HK-2 (cell line): ENCODE results near the gene POLR3H.

ENCODE experiments used
- DNase-seq: peaks from one replicate; pipeline ENCODE4 v3.0.0-alpha.2; 2018; ENCODE audit not compliant: unreplicated experiment

The POLR3H gene

DNA sequence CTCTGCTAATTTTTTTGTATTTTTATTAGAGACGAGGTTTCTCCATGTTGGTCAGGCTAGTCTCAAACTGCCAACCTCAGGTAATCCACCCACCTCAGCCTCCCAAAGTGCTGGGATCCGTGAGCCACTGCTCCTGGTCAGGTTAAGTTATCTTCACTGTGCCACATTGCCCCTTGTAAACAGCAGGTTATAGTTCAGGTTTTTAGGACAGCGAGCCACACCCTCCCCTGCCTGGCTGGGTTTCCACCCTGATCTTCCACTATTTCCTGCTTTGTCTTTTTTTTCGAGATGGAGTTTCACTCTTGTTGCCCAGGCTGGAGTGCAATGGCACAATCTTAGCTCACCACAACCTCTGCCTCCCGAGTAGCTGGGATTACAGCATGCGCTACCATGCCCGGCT, 59.2 kb downstream of the POLR3H start:
- no peak for DNase-seq

DNA sequence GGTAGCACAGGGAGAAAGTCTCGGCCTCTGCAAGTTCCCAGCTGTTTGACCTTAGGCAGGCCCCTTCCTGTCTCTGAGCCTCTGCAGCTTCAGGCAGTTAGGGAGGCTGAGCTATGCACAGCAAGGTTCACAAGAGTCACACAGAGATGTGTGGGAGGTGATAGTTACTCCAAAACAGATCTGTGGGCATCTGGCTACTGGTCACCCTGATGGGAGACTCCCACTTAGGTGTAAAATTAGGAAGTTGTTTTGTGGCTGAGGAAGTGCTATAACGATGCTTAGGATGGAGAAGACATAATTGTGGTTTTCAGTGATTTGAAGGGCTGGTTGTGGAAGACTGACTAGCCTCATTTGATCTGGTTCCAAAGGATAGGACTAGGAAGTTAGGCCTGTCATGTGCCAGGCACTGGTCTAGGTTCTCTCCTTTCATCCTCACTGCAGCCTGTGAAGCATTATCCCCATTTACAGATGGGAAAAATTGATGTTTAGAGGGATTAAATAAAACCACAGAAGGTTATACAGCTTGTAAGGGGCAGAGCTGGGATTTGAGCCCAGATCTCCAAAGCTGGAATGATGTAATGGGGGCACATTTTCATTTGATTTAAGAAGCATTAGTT, 61.8 kb downstream of the POLR3H start:
- no peak for DNase-seq

DNA sequence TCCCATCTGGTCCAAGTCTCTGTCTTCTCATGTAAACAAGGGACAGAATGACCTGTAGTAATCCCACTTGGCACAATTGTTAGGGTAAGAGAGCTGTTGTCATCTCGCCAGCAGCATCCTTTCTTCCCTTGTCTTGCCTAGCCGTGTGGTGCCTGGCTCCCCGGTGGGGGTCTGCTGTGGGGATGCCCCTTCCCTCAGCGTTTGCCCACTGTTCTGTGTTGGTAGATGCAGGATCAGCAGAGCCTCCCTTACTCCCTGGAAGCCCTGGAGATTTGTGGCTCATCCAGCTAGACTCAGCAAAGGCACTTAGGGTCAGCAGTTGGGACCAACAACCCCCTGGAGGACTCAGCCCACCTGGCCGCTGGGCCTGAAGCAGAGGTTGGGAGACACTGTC, 62.3 kb downstream of the POLR3H start:
- no peak for DNase-seq

DNA sequence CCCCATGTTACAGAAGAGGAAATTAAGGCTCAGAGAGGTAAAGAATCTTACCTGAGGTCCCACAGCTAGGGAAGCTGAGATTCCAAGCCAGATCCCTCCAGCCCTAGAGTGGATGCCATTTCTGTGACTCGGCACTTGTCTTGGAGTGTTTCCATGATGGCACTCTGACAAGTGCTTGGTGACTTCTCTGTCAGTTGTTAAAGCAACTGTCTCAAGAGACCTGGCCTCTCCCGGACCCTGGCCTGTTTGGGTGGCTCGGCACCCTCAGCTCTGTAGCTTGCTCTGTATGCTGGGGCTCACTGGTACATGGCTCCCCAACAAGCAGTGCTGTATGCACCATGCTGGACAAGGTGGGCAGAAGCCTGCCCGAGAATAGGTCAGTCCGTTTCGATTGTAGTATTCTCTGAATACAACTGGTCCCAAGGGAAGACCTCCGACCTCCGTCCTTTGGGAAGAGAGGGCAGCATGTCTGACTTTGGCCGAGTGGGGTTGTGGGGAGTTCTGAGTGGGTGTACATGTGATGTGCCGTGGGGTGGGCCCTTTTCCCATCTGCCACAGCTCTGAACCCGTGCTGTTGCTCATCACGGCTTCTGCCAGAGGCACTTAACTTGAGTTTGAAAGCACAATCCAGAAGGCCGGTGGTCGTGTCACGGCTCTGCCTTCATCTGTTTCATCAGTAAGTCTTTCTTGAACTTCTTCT, 63.0 kb downstream of the POLR3H start:
- DNase-seq: no peak

DNA sequence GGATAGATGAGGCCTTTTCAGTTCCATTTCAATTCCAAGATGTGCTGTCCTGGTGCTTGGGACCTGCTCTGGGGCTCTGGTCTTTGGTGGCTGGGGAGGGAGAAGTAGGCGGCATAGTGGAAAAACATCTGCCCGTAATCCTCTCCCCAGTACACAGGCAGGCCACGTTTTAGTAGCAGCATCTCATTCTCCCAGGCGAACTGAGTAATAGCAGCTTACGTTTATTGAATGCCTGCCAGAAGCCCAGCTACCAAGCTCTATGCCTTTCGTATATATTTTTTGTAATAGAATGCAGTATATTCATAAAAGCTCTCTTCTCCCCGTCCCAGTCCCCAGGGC, 63.9 kb downstream of the POLR3H start:
- no peak for DNase-seq

DNA sequence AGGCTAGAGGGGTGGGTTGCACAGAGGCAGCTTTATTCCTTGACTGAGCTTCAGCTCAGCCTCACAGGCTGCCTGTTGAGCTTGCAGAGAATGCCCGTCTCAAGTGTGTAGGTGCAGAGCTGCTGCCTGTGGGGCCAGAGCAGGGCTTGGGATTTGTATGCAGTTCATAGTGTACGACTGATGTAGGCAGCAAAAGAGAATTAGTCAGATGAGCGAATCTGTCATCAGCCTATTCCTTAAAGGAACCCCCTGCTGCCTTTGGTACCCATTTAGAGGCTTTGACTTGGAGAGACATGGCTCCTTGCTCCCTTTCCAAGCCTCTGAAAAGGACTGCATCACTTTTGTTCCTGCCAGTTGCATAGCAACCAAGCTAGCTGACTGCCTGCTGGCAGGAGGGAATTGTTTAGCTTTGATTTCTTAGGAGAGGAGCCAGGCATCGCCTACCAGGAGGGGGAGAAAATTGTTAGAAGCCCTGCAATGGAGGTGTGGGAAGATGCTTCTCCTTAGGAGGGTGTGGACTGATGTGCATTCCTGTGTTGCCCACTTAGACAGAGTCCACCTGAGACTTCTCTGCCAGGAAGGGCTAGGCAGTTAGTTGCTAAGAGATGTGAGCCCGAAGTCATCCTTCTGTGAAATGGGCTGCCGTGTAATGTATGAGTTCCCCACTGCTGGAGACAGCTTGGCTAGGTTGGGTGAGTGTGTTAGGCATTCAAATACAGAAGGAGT, 64.4 kb downstream of the POLR3H start:
- DNase-seq: no peak

DNA sequence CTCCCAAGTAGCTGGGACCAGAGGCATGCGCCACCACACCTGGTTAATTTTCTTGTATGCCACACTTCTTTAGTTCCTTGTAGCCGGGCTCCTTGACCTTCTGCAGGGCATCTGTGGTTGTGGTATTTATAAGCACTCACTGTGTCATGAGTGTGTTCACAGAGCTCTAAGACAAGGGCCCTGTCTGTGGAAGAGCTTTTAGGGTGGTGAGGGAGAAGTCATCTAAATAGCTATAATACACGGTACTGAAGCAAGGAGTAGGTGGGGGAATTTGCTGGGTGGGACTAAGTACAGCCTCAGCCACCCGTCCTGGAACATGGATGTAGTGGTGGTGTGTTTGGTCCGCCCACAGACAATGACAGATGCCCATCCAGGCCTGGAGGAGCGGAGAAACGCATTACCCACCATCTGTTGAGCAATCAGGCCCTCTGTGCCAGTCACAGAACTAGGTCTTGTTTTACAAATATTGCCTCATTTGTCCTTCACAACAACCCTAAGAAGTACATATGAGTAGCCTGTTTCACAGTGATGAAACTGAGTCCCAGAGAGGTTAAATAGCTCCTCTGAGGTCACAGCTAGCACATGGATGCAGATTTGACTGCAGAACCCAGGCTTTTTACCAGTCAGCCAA, 65.3 kb downstream of the POLR3H start:
- DNase-seq: no peak

DNA sequence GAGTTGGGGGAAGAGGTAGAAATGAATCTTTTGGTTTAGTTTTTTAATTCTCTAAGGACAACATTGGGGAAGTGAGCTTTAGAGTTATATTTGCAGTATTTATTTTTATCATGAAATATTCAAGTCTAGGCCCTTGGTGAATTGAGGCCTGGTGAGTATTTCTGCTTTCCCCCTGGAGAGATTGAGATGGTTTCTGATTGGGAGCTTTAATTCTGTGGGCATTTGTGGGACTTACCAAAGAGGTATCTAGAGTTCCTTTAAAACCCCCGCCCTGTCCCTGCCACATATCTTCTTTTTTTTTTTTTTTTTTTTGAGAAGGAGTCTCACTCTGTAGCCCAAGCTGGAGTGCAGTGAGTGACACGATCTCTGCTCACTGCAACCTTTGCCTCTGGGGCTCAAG, 65.8 kb downstream of the POLR3H start:
- no peak for DNase-seq
